Measurements from ENCODE around the gene SUGCT.

The SUGCT gene

DNA sequence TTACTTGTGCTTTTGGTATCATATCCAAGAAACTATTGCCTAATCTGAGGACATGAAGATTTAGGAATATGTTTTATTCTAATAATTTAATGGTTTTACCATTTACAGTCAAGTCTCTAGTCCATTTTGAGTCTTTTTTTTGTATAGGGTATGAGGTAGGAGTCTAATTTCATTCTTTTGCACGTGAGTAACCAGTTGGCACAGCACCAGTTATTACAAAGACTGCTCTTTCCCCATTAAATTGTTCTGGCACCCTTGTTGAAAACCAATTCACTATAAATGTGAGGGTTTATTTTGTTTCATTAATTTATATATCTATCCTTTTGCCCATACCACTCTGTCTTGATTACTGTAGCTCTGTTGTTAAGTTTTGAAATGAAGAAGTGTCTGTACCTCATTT lies 381.6 kb downstream of the SUGCT start:
- H3K9me3 ChIP-seq (replicated peaks; ENCODE audit: insufficient read depth, low read length): no peaks in the 10 kb centered on the region
- H4K20me1 ChIP-seq (ENCODE audit: insufficient read depth, low read length): no peaks in the 10 kb centered on the region
- H3K36me3 ChIP-seq (replicated peaks; ENCODE audit: insufficient read depth, low read length): no peaks in the 10 kb centered on the region
- no peaks in the 10 kb centered on the region for H3K4me1 ChIP-seq (ENCODE audit: low read length)
- TF ChIP-seq EZH2 (optimal IDR thresholded peaks at IDR 0.05; ENCODE audit: low read depth, low read length) (no peak), EZH2phosphoT487 (IDR thresholded peaks at IDR 0.05; ENCODE audit: low read length) (no peak)
- TF ChIP-seq, protein P1, sequence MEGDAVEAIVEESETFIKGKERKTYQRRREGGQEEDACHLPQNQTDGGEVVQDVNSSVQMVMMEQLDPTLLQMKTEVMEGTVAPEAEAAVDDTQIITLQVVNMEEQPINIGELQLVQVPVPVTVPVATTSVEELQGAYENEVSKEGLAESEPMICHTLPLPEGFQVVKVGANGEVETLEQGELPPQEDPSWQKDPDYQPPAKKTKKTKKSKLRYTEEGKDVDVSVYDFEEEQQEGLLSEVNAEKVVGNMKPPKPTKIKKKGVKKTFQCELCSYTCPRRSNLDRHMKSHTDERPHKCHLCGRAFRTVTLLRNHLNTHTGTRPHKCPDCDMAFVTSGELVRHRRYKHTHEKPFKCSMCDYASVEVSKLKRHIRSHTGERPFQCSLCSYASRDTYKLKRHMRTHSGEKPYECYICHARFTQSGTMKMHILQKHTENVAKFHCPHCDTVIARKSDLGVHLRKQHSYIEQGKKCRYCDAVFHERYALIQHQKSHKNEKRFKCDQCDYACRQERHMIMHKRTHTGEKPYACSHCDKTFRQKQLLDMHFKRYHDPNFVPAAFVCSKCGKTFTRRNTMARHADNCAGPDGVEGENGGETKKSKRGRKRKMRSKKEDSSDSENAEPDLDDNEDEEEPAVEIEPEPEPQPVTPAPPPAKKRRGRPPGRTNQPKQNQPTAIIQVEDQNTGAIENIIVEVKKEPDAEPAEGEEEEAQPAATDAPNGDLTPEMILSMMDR (IDR thresholded peaks at IDR 0.05; ENCODE audit: low read length): no peak
- H3F3A ChIP-seq (ENCODE audit: insufficient read depth, low read length): no peaks in the 10 kb centered on the region
- no peaks in the 10 kb centered on the region for H3K9me2 ChIP-seq (replicated peaks; ENCODE audit: insufficient read depth, low read length)
- H3K27ac ChIP-seq (ENCODE audit: low read length): no peak overlapping the region
- H3K79me2 ChIP-seq (ENCODE audit: low read length): no peaks in the 10 kb centered on the region
- H3K27me3 ChIP-seq (replicated peaks; ENCODE audit: insufficient read depth, low read length): no peaks in the 10 kb centered on the region
- no peak for DNase-seq
- H3K4me2 ChIP-seq (ENCODE audit: low read depth, low read length): no peak overlapping the region
- H3K9ac ChIP-seq (ENCODE audit: low read length): no peak overlapping the region
- no peak overlapping the region for H3K4me3 ChIP-seq (ENCODE audit: low read length)
- no peak overlapping the region for H2AFZ ChIP-seq (ENCODE audit: low read length)

DNA sequence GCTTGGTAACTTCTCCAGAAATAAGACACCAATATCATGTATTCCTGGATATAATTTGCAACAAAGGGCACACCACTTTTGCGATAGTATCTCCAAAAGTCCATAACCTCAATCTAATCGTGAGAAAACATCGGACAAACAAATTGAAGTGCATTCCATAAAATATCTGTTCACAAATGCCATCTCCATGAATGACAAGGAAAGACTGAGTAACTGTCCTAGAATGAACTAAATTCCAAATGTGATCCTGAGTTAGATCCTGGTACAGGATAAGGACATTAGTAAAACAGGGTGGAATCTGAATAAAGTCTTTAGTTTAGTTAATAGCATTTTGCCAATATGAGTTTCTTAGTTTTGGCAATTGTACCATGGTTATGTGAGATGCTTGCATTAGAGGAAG lies 384.2 kb downstream of the SUGCT start:
- Histone ChIP-seq H3K4me2 (ENCODE audit: low read depth, low read length) (no peak overlapping the region), H3K4me1 (ENCODE audit: low read length) (no peaks in the 10 kb centered on the region), H3K27ac (ENCODE audit: low read length) (no peak overlapping the region), H3K79me2 (ENCODE audit: low read length) (no peaks in the 10 kb centered on the region), H3K9ac (ENCODE audit: low read length) (no peak overlapping the region), H4K20me1 (ENCODE audit: insufficient read depth, low read length) (no peaks in the 10 kb centered on the region), H3K27me3 (replicated peaks; ENCODE audit: insufficient read depth, low read length) (no peaks in the 10 kb centered on the region), H3K9me3 (replicated peaks; ENCODE audit: insufficient read depth, low read length) (no peaks in the 10 kb centered on the region), H3K9me2 (replicated peaks; ENCODE audit: insufficient read depth, low read length) (no peaks in the 10 kb centered on the region), H3K36me3 (replicated peaks; ENCODE audit: insufficient read depth, low read length) (no peaks in the 10 kb centered on the region), H3K4me3 (ENCODE audit: low read length) (no peak overlapping the region), H2AFZ (ENCODE audit: low read length) (no peak overlapping the region), H3F3A (ENCODE audit: insufficient read depth, low read length) (no peaks in the 10 kb centered on the region)
- TF ChIP-seq, protein P1 (IDR thresholded peaks at IDR 0.05; ENCODE audit: low read length): no peak
- no peak for TF ChIP-seq EZH2phosphoT487 (IDR thresholded peaks at IDR 0.05; ENCODE audit: low read length)
- TF ChIP-seq EZH2 (optimal IDR thresholded peaks at IDR 0.05; ENCODE audit: low read depth, low read length): no peak
- no peak for DNase-seq

DNA sequence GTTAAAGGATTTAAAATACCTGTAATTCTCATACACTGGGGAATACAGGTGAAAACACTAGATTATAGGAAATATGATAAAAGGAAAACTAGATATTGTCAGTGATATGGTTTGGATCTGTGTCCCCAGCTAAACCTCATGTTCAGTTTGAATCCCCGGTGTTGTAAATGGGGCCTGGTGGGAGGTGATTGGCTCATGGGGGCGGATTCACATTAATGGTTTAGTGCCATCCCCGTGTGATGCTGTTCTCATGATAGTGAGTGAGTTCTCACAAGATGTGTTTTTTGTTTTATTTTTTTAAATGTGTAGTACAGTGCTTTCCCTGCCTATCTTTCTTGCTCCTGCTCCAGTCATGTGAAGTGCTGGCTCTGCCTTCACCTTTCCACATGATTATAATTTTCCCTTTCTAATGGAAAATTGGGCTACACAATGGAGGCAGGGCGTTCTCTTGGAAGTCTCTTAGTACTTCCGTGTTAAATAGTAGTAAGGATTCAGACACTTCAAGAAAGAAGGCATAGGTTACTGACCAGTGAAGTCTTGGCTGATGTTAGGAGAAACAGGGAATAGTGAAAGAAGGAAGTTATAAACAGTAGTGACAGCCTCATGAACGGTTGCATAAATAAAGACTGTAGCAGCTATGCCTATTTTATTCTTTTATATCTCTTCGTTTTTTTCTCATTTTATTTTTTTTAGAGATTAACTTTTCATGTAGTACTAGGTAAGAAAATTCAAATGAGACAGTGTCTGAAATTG lies 386.4 kb downstream of the SUGCT start:
- Histone ChIP-seq H3K4me3 (ENCODE audit: low read length) (no peak overlapping the region), H3K27ac (ENCODE audit: low read length) (no peak overlapping the region), H3K4me2 (ENCODE audit: low read depth, low read length) (no peak overlapping the region), H3K79me2 (ENCODE audit: low read length) (no peaks in the 10 kb centered on the region), H3K36me3 (replicated peaks; ENCODE audit: insufficient read depth, low read length) (no peaks in the 10 kb centered on the region), H3F3A (ENCODE audit: insufficient read depth, low read length) (no peaks in the 10 kb centered on the region), H3K9me3 (replicated peaks; ENCODE audit: insufficient read depth, low read length) (no peaks in the 10 kb centered on the region), H3K9ac (ENCODE audit: low read length) (no peak overlapping the region), H3K27me3 (replicated peaks; ENCODE audit: insufficient read depth, low read length) (no peaks in the 10 kb centered on the region), H3K4me1 (ENCODE audit: low read length) (no peaks in the 10 kb centered on the region), H2AFZ (ENCODE audit: low read length) (no peak overlapping the region), H3K9me2 (replicated peaks; ENCODE audit: insufficient read depth, low read length) (no peaks in the 10 kb centered on the region), H4K20me1 (ENCODE audit: insufficient read depth, low read length) (no peaks in the 10 kb centered on the region)
- DNase-seq: no peak
- TF ChIP-seq, protein P1 (IDR thresholded peaks at IDR 0.05; ENCODE audit: low read length): no peak
- TF ChIP-seq EZH2 (optimal IDR thresholded peaks at IDR 0.05; ENCODE audit: low read depth, low read length): no peak
- no peak for TF ChIP-seq EZH2phosphoT487 (IDR thresholded peaks at IDR 0.05; ENCODE audit: low read length)
